HG03457 (cell line): Measurements from ENCODE around the gene PEX11G.

Experiments
- ATAC-seq: cut with Tn5 transposase; IDR thresholded peaks from one replicate; pipeline ENCODE4 v1.9.1; 2021; ENCODE audit warnings: moderate number of reproducible peaks; ENCODE audit not compliant: unreplicated experiment

PEX11G gene

DNA sequence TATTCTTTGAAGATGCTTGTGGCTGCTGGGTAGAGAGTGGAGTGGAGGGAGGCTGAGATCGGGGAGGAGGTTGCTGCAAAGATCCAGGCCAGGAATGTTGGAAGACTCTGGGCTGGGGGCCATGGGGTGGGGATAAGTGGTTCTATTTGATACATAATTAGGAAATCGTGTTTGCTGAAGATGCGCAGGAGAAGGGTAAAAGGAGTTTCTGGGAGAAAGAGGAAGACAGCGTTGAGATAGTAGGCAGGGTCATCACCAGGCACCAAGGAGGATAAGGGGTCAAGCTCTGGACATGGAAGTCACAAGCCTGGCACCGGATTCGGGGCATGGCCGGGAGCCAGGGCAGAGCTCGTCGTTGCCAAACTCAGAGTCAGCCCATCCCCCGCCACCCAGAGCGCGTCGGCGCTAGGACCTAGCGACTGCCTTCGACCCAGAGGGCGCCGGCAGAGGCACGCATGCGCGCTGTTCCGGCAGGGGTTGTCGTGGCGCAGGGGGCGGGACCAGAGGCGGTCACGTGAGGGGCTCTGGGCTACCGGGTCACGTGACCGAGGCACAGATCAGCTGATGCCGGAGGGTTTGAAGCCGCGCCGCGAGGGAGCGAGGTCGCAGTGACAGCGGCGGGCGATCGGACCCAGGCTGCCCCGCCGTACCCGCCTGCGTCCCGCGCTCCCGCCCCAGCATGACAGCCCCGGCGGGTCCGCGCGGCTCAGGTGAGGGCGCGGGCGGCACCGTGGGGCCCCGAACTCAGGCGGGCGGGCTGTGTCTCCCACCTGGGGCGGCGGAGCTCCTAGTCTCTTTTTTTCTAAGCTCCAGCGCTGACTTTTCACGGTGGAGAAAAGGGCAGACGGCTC lies 33.5 kb upstream of the PEX11G start, which contains the start of gene MCOLN1:
TSS of gene MCOLN1 (plus strand) at position 553 of the 851 bp plus-strand sequence. CDS start at position 680, 127 bp downstream.
- peak; percentile 46 for ATAC-seq

DNA sequence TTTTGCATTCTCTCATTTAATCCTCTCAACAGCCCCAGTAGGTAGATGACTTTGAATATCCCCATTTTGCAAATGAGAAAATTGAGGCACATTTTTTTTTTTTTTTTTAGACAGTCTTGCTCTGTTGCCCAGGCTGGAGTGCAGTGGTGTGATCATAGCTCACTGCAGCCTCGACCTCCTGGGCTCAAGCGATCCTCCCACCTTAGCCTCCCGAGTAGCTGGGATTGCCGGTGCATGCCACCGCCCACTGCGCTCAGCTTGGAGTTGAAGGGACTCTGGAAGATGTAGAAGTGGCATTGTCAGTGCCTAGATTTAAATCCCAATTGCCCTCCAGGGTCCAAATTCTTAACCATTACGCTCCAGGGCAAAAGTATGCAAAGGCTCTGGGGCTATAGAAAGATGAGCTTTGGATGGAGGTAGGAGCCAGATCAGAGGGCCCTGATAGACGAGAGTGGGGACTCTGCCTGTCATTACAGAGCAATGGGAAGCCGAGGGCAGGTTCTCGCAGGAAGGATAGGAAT lies 32.8 kb upstream of the PEX11G start:
- ATAC-seq: no peak

DNA sequence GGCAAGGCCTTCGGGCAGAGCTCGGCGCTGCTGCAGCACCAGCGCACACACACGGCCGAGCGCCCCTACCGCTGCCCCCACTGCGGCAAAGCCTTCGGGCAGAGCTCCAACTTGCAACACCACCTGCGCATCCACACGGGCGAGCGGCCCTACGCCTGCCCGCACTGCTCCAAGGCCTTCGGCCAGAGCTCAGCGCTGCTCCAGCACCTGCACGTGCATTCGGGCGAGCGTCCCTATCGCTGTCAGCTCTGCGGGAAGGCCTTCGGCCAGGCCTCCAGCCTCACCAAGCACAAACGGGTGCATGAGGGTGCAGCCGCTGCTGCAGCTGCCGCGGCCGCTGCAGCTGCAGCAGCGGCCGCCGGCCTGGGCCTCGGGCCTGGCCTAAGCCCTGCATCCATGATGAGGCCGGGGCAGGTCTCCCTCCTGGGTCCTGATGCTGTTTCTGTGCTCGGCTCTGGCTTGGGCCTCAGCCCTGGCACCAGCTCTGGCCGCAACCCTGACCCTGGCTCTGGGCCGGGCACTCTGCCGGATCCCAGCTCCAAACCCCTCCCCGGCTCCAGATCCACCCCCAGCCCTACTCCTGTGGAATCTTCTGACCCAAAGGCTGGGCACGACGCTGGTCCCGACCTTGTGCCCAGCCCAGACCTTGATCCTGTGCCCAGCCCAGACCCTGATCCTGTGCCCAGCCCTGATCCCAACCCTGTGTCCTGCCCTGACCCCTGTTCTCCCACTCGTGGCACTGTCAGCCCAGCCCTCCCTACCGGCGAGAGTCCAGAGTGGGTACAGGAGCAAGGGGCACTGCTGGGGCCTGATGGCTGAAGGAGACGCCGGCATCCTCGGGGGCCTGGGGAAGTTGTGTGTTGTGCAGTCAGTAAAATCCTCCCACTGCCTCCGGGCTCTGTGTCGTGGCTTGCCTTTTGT lies 31.6 kb upstream of the PEX11G start:
- ATAC-seq: no peak

DNA sequence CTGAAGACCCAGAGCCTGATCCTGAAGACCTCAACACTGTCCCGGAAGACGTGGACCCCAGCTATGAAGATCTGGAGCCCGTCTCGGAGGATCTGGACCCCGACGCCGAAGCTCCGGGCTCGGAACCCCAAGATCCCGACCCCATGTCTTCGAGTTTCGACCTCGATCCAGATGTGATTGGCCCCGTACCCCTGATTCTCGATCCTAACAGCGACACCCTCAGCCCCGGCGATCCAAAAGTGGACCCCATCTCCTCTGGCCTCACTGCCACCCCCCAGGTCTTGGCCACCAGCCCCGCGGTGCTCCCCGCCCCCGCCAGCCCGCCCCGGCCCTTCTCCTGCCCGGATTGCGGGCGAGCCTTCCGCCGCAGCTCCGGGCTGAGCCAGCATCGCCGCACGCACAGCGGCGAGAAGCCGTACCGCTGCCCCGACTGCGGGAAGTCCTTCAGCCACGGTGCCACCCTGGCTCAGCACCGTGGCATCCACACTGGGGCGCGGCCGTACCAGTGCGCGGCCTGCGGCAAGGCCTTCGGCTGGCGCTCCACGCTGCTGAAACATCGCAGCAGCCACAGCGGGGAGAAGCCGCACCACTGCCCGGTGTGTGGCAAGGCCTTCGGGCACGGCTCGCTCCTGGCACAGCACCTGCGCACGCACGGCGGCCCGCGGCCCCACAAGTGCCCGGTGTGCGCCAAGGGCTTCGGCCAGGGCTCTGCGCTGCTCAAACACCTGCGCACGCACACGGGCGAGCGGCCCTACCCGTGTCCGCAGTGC lies 30.7 kb upstream of the PEX11G start:
- no peak for ATAC-seq

DNA sequence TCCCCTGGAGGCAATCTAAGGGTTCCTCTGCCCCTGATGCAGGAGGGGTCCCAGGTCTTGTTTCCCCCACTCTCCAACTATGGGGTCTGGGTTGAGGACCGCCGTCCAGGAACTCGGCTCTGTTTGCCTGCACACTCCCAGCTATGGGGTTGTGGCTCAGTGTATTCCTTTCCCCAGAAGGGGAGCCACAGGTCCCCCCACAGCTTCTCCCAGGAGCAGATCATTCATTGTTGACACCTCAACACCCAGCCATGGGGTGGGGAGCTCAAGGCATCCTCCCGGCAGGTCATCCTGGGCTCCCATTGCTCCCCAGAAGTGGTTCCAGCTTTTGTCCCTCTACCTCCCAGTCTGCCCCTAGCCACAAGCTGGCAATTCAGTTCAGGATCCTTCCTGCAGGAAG lies 28.0 kb upstream of the PEX11G start:
- ATAC-seq: no peak

DNA sequence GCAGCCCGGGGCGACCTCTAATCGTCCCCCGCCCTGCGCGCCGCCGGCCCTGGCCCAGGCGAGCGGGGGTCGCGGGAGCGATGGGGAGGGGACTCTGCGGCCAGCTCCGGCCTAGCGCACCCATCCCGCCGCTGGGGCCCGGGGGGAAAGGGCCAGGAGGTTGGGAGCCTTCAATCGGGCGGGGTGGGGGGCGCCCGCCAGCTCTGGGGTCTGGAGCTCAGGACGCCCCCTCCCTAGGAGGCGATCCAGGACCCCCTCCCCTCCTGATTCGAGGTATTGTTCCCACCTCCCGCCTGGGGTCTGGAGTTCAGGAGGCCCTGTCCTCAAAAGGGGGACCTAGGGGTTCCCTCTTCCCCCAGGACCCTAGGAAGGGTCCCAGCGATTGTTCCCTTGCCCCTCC lies 27.5 kb upstream of the PEX11G start:
- ATAC-seq: no peak

DNA sequence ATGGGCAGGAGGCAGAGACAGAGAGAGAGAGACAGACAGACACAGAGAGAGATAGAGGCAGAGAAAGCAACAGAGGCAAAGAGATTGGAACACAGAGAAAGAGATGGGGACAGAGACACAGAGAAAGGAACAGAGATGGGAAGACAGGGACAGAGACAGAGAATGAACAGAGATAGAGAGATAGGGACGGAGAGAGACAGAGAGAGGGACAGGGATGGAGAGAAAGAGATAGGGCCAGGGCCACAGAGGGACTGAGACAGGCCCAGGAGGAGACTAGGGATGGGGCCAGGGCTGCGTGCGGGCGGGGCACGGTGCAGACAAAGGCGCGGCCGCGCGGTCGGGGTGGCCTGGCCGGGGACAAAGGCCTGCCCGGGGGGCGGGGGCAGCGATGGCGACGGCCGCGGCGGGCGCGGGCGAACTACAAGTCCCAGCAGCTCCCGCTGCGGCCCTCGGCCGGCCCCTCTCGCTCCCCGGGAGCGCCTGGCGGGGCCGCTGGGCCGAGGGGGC lies 26.9 kb upstream of the PEX11G start, which contains the start of gene ZNF358:
TSS of gene ZNF358 (plus strand) at position 459 of the 507 bp plus-strand sequence. CDS start 3,140 bp downstream, outside the sequence.
- ATAC-seq: no peak

- no peak for ATAC-seq
These were observed 26.3 kb upstream of the PEX11G start for GRCh38 chr19:7515110-7515644.

DNA sequence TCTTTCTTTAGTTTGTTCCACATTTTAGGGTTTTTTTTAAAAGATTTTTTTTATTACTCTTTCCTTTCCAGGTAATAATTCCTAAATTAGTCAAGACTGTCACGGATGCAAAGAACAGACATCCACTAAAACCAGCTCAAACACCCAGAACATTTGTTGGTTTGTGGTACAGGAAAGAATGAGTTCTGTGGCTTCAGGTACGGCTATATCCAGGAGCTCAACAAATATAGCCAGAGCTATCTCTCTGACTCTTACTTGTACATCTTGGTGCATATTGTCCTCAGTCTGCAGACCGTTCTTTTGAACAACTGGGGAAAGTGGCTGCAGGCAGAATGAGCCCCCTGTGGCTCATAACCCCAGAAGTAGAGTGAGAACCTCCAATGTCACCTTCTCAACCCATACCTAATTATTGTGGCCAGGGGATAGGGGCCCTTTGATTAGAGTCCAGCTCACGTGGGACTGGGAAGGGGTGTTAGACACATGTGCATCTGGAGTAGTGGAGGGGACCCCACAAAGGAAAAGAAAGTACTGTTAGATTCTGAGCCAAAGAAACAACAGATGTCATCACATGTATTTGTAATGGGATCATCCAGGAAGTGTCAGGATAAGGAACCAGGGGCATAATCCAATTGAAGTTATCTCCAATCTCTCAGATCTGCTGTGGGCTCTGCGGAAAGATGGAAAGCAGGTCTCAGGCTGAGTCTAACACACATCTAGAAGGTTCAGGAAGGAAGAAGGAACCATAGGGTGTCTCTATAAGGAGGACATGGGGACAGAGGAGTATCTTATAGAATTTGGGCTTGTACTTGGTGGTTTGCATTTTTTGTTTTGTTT lies 25.2 kb upstream of the PEX11G start:
- ATAC-seq: no peak

DNA sequence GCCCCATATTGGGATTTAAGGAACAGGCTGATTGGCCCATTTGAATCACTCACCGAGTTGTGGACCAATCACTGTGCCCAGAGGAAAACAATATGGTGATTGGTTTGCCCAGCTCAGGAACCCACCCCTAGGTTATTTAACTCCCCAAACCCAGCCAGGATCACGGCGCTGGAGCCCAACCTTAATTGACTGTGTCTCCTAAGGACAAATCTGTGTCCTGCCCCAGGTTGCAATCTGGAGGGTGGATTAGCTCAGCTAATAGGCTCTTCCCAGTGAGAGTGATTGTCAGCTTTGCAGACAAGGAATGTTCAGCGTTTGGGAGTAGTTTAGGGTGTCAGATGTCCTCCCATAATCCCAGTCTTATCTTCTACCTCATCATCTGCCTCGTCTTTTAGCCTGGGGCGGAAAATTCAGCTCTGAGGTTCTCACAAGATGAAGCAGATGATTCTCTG lies 23.6 kb upstream of the PEX11G start:
- ATAC-seq: no peak

GRCh38 chr19:7509625-7510024 lies 20.8 kb upstream of the PEX11G start:
- ATAC-seq: no peak

- no peak for ATAC-seq
These were observed 19.0 kb upstream of the PEX11G start for GRCh38 chr19:7507884-7508283.

DNA sequence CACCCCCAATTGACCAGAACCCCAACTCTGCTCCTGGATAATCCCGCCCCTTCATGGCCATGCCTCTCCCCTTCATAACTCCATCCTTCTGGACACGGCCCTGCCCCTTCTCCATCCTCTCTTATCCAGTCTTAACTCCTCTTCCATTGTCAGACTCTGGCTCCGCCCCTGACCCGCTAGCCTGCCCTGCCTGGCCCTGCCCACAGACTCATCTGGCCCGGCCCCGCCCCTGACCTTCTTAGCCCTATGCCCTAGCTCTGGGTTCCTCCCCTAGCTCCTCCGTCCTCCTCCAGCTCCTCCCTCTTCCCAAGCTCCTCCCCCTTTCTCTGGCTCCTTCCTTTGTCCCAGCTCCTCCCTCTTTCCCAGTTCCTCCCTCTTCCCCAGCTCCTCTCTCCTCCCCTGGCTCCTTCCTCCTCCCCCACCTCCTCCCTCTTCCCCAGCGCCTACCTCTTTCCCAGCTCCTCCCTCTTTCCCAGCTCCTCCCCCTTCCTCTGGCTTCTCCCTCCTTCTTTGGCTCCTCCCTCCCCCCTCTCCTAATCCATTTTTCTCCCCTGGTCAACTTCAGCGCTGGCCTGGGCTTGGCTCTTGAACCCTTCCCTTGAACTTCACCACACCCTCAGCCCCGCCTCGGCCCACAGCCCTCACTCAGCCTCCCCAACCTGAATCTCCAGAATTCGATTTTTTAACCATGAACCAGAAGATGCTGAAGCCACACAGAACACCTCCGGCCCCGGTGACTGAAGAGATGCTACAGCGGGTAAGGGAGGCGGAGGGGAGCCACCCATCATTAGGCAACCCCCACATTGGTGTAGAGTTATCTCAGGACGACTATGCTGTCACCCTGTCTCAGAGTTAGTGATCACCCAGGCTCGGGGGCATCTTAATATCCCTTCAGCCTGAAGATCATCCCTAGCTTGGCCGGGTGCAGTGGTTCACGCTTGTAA lies 17.8 kb upstream of the PEX11G start:
- no peak for ATAC-seq

GRCh38 chr19:7505682-7506384 lies 17.0 kb upstream of the PEX11G start:
- ATAC-seq: no peak

- no peak for ATAC-seq
These were observed 16.4 kb upstream of the PEX11G start for GRCh38 chr19:7505288-7505681.

DNA sequence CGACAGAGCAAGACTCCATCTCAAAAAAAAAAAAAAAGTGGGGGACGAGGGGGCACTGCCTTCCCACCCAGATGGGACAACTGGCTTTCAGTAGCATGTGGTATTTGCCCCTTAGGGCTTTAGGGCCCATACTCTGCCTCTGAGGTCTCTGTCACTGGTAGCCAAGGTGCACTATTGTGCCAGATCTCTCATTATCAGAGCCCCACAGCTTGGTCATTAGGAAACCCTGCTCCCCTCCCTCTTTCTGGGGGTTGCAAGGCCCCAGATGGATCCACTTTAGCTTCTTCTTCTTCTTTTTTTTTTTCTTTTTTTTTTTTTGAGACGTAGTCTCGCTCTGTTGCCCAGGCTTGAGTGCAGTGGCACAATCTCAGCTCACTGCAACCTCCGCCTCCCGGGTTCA lies 15.8 kb upstream of the PEX11G start:
- no peak for ATAC-seq

GRCh38 chr19:7502552-7502951 lies 13.7 kb upstream of the PEX11G start:
- no peak for ATAC-seq
